SK-N-SH (cell line): ENCODE measurements around the gene HDGFL2. TPM values are rescaled to one million over a fixed set of nuclear protein-coding genes. Genes with fewer than 3 reads are reported as not detected.

Source experiments
- CTCF ChIA-PET: fragments of 300-600, 350-600 bp; formaldehyde crosslinking; extraction: SDS; loops from one replicate; lab custom pipeline; 2021; lab: Yijun Ruan, JAX
- POLR2A ChIA-PET: fragments of 350-600 bp; sonication (Branson Sonifier 250); formaldehyde crosslinking; extraction: SDS; loops from one replicate; lab custom pipeline; 2020; ENCODE audit warnings: antibody characterized with exemption, inconsistent platforms; lab: Yijun Ruan, JAX
- DNase-seq: peaks from one replicate; pipeline ENCODE4 v3.0.0; 2012
- H2AFZ ChIP-seq: fragments of 200-600 bp; sonication (generic); 2 replicates; pipeline ENCODE4 v1.8.1; 2016; ENCODE audit warnings: antibody characterized with exemption, mild to moderate bottlenecking, low read depth
- H3F3A ChIP-seq: fragments of 200-600 bp; sonication (generic); replicated peaks from 2 replicates; pipeline ENCODE3; 2016; ENCODE audit warnings: antibody characterized with exemption, mild to moderate bottlenecking; ENCODE audit not compliant: insufficient read depth
- H3K27ac ChIP-seq, 2 experiments: fragments of 200-500 bp in 1 of 2; fragments of 200-600 bp in 1 of 2; sonication (Bioruptor generic) in 1 of 2; sonication (generic), shearing (Covaris generic) in 1 of 2; 2 replicates each; pipeline versions ENCODE4 v1.5.1 to v1.6.1; 2014 to 2016; ENCODE audit warnings: low read depth in 2 of 2, inconsistent platforms in 1 of 2, low read length in 1 of 2, mild to moderate bottlenecking in 1 of 2, mixed read lengths in 1 of 2
- H3K27me3 ChIP-seq: fragments of 200-600 bp; sonication (generic), shearing (Covaris generic); 2 replicates; pipeline ENCODE4 v1.6.1; 2016; ENCODE audit warnings: mixed run types; ENCODE audit not compliant: insufficient read depth
- H3K36me3 ChIP-seq, 2 experiments: fragments of 200-500 bp in 1 of 2; fragments of 200-600 bp in 1 of 2; sonication (Bioruptor generic) in 1 of 2; sonication (generic) in 1 of 2; replicated peaks in 1 of 2; 2 replicates each; pipeline versions ENCODE3 to v1.5.1; 2014 to 2016; ENCODE audit warnings: low read length in 1 of 2, mild to moderate bottlenecking in 1 of 2; ENCODE audit not compliant: insufficient read depth in 2 of 2, control insufficient read depth in 1 of 2
- H3K4me1 ChIP-seq, 2 experiments: fragments of 200-500 bp in 1 of 2; fragments of 200-600 bp in 1 of 2; sonication (Bioruptor generic) in 1 of 2; sonication (generic), shearing (Covaris generic) in 1 of 2; 2 replicates each; pipeline versions ENCODE4 v1.5.1 to v1.6.1; 2014 to 2016; ENCODE audit warnings: low read depth in 1 of 2, low read length in 1 of 2, mixed run types in 1 of 2; ENCODE audit not compliant: insufficient read depth in 2 of 2, control insufficient read depth in 1 of 2
- H3K4me2 ChIP-seq: fragments of 200-600 bp; sonication (generic), shearing (Covaris generic); 2 replicates; pipeline ENCODE4 v1.6.1; 2017; ENCODE audit warnings: mixed run types
- H3K4me3 ChIP-seq, 2 experiments: fragments of 200-500 bp in 1 of 2; fragments of 200-600 bp in 1 of 2; sonication (Bioruptor generic) in 1 of 2; sonication (generic), shearing (Covaris generic) in 1 of 2; 2 replicates each; pipeline versions ENCODE4 v1.5.1 to v1.8.1; 2014 to 2016; ENCODE audit warnings: low read depth in 2 of 2, inconsistent platforms in 1 of 2, low read length in 1 of 2, mild to moderate bottlenecking in 1 of 2, mixed read lengths in 1 of 2, moderate library complexity in 1 of 2
- H3K79me2 ChIP-seq: fragments of 200-600 bp; sonication (generic); 2 replicates; pipeline ENCODE4 v1.8.1; 2017; ENCODE audit warnings: mild to moderate bottlenecking; ENCODE audit not compliant: insufficient read depth
- H3K9ac ChIP-seq: fragments of 200-600 bp; sonication (generic); 2 replicates; pipeline ENCODE4 v1.6.1; 2017; ENCODE audit warnings: mixed run types
- H3K9me2 ChIP-seq: fragments of 200-600 bp; sonication (generic); 2 replicates; pipeline ENCODE4 v1.6.1; 2017; ENCODE audit warnings: mixed run types
- H3K9me3 ChIP-seq: fragments of 200-600 bp; sonication (generic); 2 replicates; pipeline ENCODE4 v1.6.1; 2017; ENCODE audit warnings: mixed run types, mild to moderate bottlenecking, moderate library complexity
- H4K20me1 ChIP-seq: fragments of 200-600 bp; sonication (generic); 2 replicates; pipeline ENCODE4 v1.6.1; 2017; ENCODE audit warnings: mild to moderate bottlenecking, mixed run types; ENCODE audit not compliant: insufficient read depth
- CHD2 ChIP-seq: fragments of 150-350 bp; IDR thresholded peaks from 2 replicates; pipeline ENCODE4 v1.6.1; 2018; ENCODE audit warnings: low read length; ENCODE audit not compliant: partially characterized antibody
- CTCF ChIP-seq: fragments of 200-600 bp; sonication (generic); IDR thresholded peaks from 2 replicates; pipeline ENCODE4 v1.6.1; 2017; ENCODE audit warnings: antibody characterized with exemption, mild to moderate bottlenecking, moderate library complexity
- ELF1 ChIP-seq: IDR thresholded peaks from 2 replicates; pipeline ENCODE4 v1.4.0; 2012
- EP300 ChIP-seq, 2 experiments: IDR thresholded peaks; 2 replicates each; pipeline versions ENCODE4 v1.4.0 to v1.6.1; 2012; ENCODE audit warnings: borderline replicate concordance in 1 of 2, low read depth in 1 of 2, low read length in 1 of 2
- EZH2phosphoT487 ChIP-seq: fragments of 200-600 bp; sonication (generic); IDR thresholded peaks from 2 replicates; pipeline ENCODE4 v1.6.1; 2017; ENCODE audit warnings: low read depth, mixed run types, mild to moderate bottlenecking, antibody characterized with exemption, moderate library complexity, borderline replicate concordance
- FOSL2 ChIP-seq: IDR thresholded peaks from 2 replicates; pipeline ENCODE4 v1.4.0; 2012; ENCODE audit warnings: low read depth, mild to moderate bottlenecking, moderate library complexity, borderline replicate concordance
- FOXJ3 ChIP-seq: sonication (generic); formaldehyde crosslinking; IDR thresholded peaks from 2 replicates; pipeline ENCODE4 v1.5.1; 2020; ENCODE audit warnings: mild to moderate bottlenecking, missing genetic modification reagents
- GABPA ChIP-seq: IDR thresholded peaks from 2 replicates; pipeline ENCODE4 v1.4.0; 2012; ENCODE audit warnings: low read depth, mild to moderate bottlenecking
- GATA2 ChIP-seq: sonication (generic); formaldehyde crosslinking; IDR thresholded peaks from 2 replicates; pipeline ENCODE4 v1.5.0; 2020; ENCODE audit warnings: mild to moderate bottlenecking, missing genetic modification reagents
- JUND ChIP-seq: IDR thresholded peaks from 2 replicates; pipeline ENCODE4 v1.4.0; 2012
- MAX ChIP-seq: IDR thresholded peaks from 2 replicates; pipeline ENCODE4 v1.4.0; 2012; ENCODE audit warnings: low read depth
- NFIC ChIP-seq: IDR thresholded peaks from 2 replicates; pipeline ENCODE4 v1.4.0; 2012; ENCODE audit warnings: borderline replicate concordance
- NRF1 ChIP-seq: IDR thresholded peaks from 2 replicates; pipeline ENCODE4 v1.6.1; 2012; ENCODE audit warnings: low read depth, mild to moderate bottlenecking, low read length
- POLR2AphosphoS5 ChIP-seq: IDR thresholded peaks from 2 replicates; pipeline ENCODE4 v1.6.1; 2012; ENCODE audit warnings: low read depth, low read length
- REST ChIP-seq: IDR thresholded peaks from 2 replicates; pipeline ENCODE4 v1.6.1; 2012; ENCODE audit warnings: mild to moderate bottlenecking, low read depth, low read length, moderate library complexity
- SMC3 ChIP-seq: IDR thresholded peaks from 2 replicates; pipeline ENCODE4 v1.6.1; 2012; ENCODE audit warnings: low read depth, low read length, improper control_type of control experiment
- TAF1 ChIP-seq: IDR thresholded peaks from 2 replicates; pipeline ENCODE4 v1.6.1; 2012; ENCODE audit warnings: low read depth, mild to moderate bottlenecking, low read length, moderate library complexity, borderline replicate concordance
- TCF12 ChIP-seq: IDR thresholded peaks from 2 replicates; pipeline ENCODE4 v1.4.0; 2012
- TEAD4 ChIP-seq: IDR thresholded peaks from 2 replicates; pipeline ENCODE4 v1.4.0; 2012; ENCODE audit warnings: mild to moderate bottlenecking, borderline replicate concordance; ENCODE audit not compliant: insufficient read depth
- USF2 ChIP-seq: fragments of 150-350 bp; IDR thresholded peaks from 2 replicates; pipeline ENCODE4 v1.6.1; 2017; ENCODE audit warnings: antibody characterized with exemption, low read length, low read depth, borderline replicate concordance
- YY1 ChIP-seq: IDR thresholded peaks from 2 replicates; pipeline ENCODE4 v1.4.0; 2012; ENCODE audit warnings: low read depth, mild to moderate bottlenecking
- WGBS: methylation state at CpG from one replicate; pipeline ENCODE4 v1.1.6; 2017; ENCODE audit warnings: low lambda C conversion rate; 5-methylcytosine and 5-hydroxymethylcytosine counted together
- polyA plus RNA-seq, 3 experiments: library from polyadenylated mRNA; depleted of rRNA; stranded (reverse); fragments of >200 nt; gene quantifications; 2 replicates each; pipeline ENCODE4 v1.2.3, GENCODE V29; 2012

Gene HDGFL2
- polyA plus RNA-seq, 1 of the 3 experiments (the other 2 are of a cell fraction), result 77.8 TPM

- no peak for TF ChIP-seq REST
- TF ChIP-seq ELF1, result no peak
- no peak for TF ChIP-seq TEAD4
- TF ChIP-seq GATA2, result no peak
- no peak for TF ChIP-seq EP300 (IDR thresholded peaks at IDR 0.05; ENCODE audit: borderline replicate concordance in 1 of 2, low read depth in 1 of 2, low read length in 1 of 2)
- TF ChIP-seq GABPA, result no peak
- no peak for TF ChIP-seq FOXJ3
- no peak for TF ChIP-seq CTCF
- TF ChIP-seq JUND, result no peak
- TF ChIP-seq, all 33 proteins: peak for 0
Measured at GRCh38 chr19:4477034-4477801, 5.1 kb downstream of the HDGFL2 start (continued).

- H3K9me2 ChIP-seq, result no peaks in the 10 kb centered on the region
- no peak overlapping the region for H2AFZ ChIP-seq
- POLR2A ChIA-PET, result no interaction called here
- no peak for DNase-seq
- CTCF ChIA-PET, result interaction anchor here (2.9 kb wide), 1 partner anchor 42 kb away, joined by 9 read pairs; no protein-coding TSS in a partner anchor
- H3K4me3 ChIP-seq, result no peak overlapping the region
- no peaks in the 10 kb centered on the region for H4K20me1 ChIP-seq
- no peak for TF ChIP-seq CHD2
- TF ChIP-seq CTCF, result no peak
- TF ChIP-seq SMC3, result no peak
- no peak for TF ChIP-seq EZH2phosphoT487
- no peak for TF ChIP-seq POLR2AphosphoS5
- no peak for TF ChIP-seq MAX
- TF ChIP-seq FOSL2, result no peak
- no peak for TF ChIP-seq YY1
- TF ChIP-seq GATA2, result no peak
- TF ChIP-seq USF2, result no peak
- TF ChIP-seq ELF1, result no peak
- TF ChIP-seq GABPA, result no peak
- no peak for TF ChIP-seq NFIC
- no peak for TF ChIP-seq NRF1
- no peak for TF ChIP-seq TCF12
- TF ChIP-seq TEAD4, result no peak
- no peak for TF ChIP-seq TAF1
- TF ChIP-seq EP300 (IDR thresholded peaks at IDR 0.05; ENCODE audit: borderline replicate concordance in 1 of 2, low read depth in 1 of 2, low read length in 1 of 2), result no peak
- no peak overlapping the region for H3K9ac ChIP-seq
- no peaks in the 10 kb centered on the region for H3F3A ChIP-seq
- H3K4me1 ChIP-seq, result no peaks in the 10 kb centered on the region
- WGBS, result 95% methylated on average over 26 of the region's 35 CpGs
- no peak overlapping the region for H3K4me2 ChIP-seq
- peaks cover 22% of the 10 kb centered on the region; the same call in 1 of the 2 replicates for H3K79me2 ChIP-seq
- H3K27ac ChIP-seq, result no peak overlapping the region
- H3K27me3 ChIP-seq, result no peaks in the 10 kb centered on the region
- H3K9me3 ChIP-seq, result no peaks in the 10 kb centered on the region
- H3K36me3 ChIP-seq, result peaks cover 1 to 3% of the 10 kb centered on the region in 2 experiments
Measured at GRCh38 chr19:4482721-4483364, 10.7 kb downstream of the HDGFL2 start.
